ENCODE measurements around the gene PLEKHG5. TPM values are rescaled to one million over a fixed set of nuclear protein-coding genes. Genes with fewer than 3 reads are reported as not detected.

The PLEKHG5 gene
- total RNA-seq, 6 experiments from 2014 or later, result 0.70 to 2.3 (median 1.5) TPM

GRCh38 chr1:6504887-6505286 is 13.4 kb upstream of the PLEKHG5 start:
- Histone ChIP-seq H3K27me3 (no peaks in the 10 kb centered on the region), H3K4me1 (no peaks in the 10 kb centered on the region), H3K36me3 (no peaks in the 10 kb centered on the region), H3K9me3 (no peaks in the 10 kb centered on the region), H3K27ac (no peak overlapping the region), H3K4me3 (no peak overlapping the region)
- TF ChIP-seq, protein P1, sequence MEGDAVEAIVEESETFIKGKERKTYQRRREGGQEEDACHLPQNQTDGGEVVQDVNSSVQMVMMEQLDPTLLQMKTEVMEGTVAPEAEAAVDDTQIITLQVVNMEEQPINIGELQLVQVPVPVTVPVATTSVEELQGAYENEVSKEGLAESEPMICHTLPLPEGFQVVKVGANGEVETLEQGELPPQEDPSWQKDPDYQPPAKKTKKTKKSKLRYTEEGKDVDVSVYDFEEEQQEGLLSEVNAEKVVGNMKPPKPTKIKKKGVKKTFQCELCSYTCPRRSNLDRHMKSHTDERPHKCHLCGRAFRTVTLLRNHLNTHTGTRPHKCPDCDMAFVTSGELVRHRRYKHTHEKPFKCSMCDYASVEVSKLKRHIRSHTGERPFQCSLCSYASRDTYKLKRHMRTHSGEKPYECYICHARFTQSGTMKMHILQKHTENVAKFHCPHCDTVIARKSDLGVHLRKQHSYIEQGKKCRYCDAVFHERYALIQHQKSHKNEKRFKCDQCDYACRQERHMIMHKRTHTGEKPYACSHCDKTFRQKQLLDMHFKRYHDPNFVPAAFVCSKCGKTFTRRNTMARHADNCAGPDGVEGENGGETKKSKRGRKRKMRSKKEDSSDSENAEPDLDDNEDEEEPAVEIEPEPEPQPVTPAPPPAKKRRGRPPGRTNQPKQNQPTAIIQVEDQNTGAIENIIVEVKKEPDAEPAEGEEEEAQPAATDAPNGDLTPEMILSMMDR (IDR thresholded peaks at IDR 0.05), result no peak
- TF ChIP-seq POLR2A (IDR thresholded peaks at IDR 0.05), result no peak
- DNase-seq, result no peak
- WGBS (ENCODE audit: insufficient coverage, low coverage, low lambda C conversion rate, missing lambda C conversion rate), result 81% methylated on average over 5 of the region's 15 CpGs
- no peak for ATAC-seq
- intact Hi-C loops (cut with DNase I), result no loop called here

DNA sequence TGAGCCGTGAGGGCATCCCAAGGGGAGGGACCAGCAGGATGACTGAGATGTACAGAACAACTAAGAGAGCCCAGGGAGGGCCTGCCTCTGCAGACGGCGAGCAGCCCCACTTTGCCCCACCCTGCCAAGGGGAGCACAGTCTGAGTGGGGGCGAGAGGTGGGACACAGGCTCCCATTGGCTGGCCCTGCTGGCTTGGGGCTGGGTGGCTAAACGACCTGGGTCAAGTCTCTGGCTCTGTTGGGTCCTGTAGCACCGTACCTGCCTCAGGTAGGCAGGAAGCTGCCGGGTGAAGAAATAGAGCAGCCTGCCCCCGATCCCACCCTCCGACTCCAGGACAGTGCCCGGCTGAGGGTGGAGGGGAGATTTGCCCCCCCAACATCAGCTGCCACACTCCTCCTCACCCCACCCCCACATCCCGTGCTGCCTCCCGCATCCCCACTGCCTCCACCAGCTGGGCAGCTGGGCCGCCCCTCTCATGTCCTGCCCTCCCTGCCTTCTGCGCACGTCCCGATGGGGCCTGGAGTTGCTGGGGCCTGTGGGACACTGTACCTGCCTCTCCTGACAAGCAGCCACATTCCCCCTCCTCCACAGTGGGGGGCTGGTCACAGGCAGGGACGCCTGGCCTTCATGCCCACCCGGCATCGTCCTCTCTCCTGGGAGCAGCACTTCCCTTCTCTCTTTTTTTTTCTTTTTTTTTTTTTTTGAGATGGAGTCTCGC is 12.6 kb upstream of the PLEKHG5 start:
- WGBS (ENCODE audit: insufficient coverage, low coverage, low lambda C conversion rate, missing lambda C conversion rate), result 68% methylated on average over 4 of the region's 20 CpGs
- H3K36me3 ChIP-seq, result no peaks in the 10 kb centered on the region
- H3K9me3 ChIP-seq, result no peaks in the 10 kb centered on the region
- intact Hi-C loops (cut with DNase I), result no loop called here
- no peaks in the 10 kb centered on the region for H3K4me1 ChIP-seq
- H3K27ac ChIP-seq, result no peak overlapping the region
- DNase-seq, result peak in 1 of 3 donors; percentile 41
- ATAC-seq, result no peak
- no peak overlapping the region for H3K4me3 ChIP-seq
- no peaks in the 10 kb centered on the region for H3K27me3 ChIP-seq
- TF ChIP-seq, protein P1 (IDR thresholded peaks at IDR 0.05), result no peak
- TF ChIP-seq POLR2A (IDR thresholded peaks at IDR 0.05), result no peak

DNA sequence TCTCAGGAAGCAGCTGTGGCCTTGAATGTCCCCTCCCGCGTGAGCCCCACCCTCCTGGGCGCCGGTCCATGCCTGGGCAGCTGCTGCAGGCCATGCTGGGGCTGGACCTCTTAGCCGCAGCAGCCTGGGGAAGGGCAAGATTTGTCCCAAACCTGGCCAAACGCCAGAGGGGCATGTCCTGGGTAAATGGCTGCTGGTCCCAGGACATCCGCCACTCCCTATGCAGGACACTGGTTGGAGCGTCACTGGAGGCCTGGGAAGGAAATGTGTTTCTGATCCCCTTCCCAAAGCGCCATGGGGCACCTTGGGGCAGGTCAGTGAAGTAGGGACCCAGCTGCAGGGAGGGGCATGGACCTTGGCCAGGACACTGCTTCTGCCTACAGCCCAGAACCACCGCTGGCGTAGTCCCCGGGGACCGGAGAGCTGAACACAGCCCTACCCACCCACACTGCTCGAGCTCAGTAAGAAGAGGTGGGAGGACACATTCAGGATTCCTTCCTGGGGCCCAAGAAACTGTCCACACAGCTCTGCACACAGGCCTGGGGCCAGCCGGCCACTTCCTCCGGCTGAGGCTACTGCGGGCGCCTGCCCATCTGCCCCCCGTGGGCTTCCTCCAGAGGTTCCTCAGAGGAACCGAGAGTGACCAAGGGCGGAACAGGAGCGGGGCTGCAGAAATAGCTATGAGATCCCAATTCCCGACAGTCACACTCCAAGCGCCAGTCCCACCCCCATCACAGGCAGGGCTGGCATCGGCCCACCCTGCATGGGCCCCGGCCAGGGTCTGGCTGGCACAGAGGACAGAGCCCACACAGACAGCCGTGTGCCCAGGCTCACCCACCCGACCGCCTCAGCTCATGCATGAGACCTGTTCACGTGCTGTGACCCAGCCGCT is 10.8 kb upstream of the PLEKHG5 start:
- Histone ChIP-seq H3K4me1 (peaks cover 0 to 4% (median 0%) of the 10 kb centered on the region in 4 donors), H3K4me3 (no peak overlapping the region), H3K27me3 (peaks cover 0 to 8% of the 10 kb centered on the region in 2 donors), H3K36me3 (no peaks in the 10 kb centered on the region), H3K27ac (no peak overlapping the region), H3K9me3 (no peaks in the 10 kb centered on the region)
- intact Hi-C loops (cut with DNase I), result no loop called here
- no CpG with 5 or more reads among the region's 31 CpGs for WGBS (ENCODE audit: insufficient coverage, low coverage, low lambda C conversion rate, missing lambda C conversion rate)
- peak; percentile 47 to 59 (median 49) for ATAC-seq
- TF ChIP-seq, protein P1 (IDR thresholded peaks at IDR 0.05), result no peak
- no peak for TF ChIP-seq POLR2A (IDR thresholded peaks at IDR 0.05)
- DNase-seq, result peak in 2 of 3 donors; percentile 62 to 65

DNA sequence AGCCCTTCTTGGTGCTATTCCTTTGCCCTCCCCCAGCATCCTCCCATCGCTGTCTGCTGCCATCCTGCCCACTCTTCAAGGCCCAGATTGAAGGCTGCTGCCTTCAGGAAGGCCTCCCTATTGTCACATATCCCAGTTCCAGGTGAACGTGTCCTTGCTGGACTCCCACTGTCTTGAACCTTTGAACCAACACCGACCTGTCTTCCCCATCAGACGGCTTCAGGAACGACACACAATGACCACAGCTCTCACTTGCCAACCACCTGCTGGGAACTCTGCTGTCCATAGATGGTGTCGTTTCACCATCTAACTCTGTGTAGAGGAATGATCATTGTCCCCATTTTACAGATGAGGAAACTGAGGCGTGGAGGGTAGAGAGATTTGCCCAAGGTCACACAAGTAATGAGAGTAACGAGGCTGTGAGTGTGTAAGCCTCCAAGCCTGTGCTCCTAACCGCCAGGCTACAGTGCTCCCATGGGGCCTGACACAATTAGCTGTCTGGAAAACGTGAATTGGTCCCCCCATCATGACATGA is 9.9 kb upstream of the PLEKHG5 start:
- no peak for DNase-seq
- Histone ChIP-seq H3K27ac (no peak overlapping the region), H3K9me3 (no peaks in the 10 kb centered on the region), H3K4me3 (no peak overlapping the region), H3K36me3 (no peaks in the 10 kb centered on the region), H3K4me1 (peaks cover 0 to 11% (median 2%) of the 10 kb centered on the region in 4 donors), H3K27me3 (peaks cover 0 to 8% of the 10 kb centered on the region in 2 donors)
- intact Hi-C loops (cut with DNase I), result no loop called here
- no peak for ATAC-seq
- WGBS (ENCODE audit: insufficient coverage, low coverage, low lambda C conversion rate, missing lambda C conversion rate), result 76% methylated on average over 8 of the region's 10 CpGs
- TF ChIP-seq POLR2A (IDR thresholded peaks at IDR 0.05), result no peak
- TF ChIP-seq, protein P1 (IDR thresholded peaks at IDR 0.05), result no peak

Measured in right lobe of liver (tissue), 6 donors.